Stomach smooth muscle (tissue), 2 donors: Measurements from ENCODE around the gene SLC5A8.

Experiments used
- H3K27ac ChIP-seq: one replicate; pipeline ENCODE4 v1.7.0; 2013; ENCODE audit warnings: mild to moderate bottlenecking, low read length, inconsistent platforms
- H3K27me3 ChIP-seq, 2 donors: one replicate each; pipeline ENCODE4 v1.7.0; 2013; ENCODE audit warnings: low read length in 2 of 2; ENCODE audit not compliant: insufficient read depth in 2 of 2, control insufficient read depth in 1 of 2
- H3K36me3 ChIP-seq, 2 donors: one replicate each; pipeline ENCODE4 v1.7.0; 2013; ENCODE audit warnings: low read length in 2 of 2; ENCODE audit not compliant: control insufficient read depth in 2 of 2, insufficient read depth in 2 of 2
- H3K4me1 ChIP-seq: one replicate; pipeline ENCODE4 v1.7.0; 2013; ENCODE audit warnings: low read length; ENCODE audit not compliant: control insufficient read depth, insufficient read depth
- H3K4me3 ChIP-seq, 2 donors: one replicate each; pipeline ENCODE4 v1.7.0; 2013; ENCODE audit warnings: low read length in 2 of 2
- H3K9ac ChIP-seq, 2 donors: one replicate each; pipeline ENCODE4 v1.7.0; 2013; ENCODE audit warnings: low read length in 2 of 2, mild to moderate bottlenecking in 1 of 2
- H3K9me3 ChIP-seq, 2 donors: one replicate each; pipeline ENCODE4 v1.7.0; 2013; ENCODE audit warnings: low read length in 2 of 2; ENCODE audit not compliant: control insufficient read depth in 2 of 2
- donor health status: healthy.
- donor health status: Pancreatic carcinoma.

Gene SLC5A8

GRCh38 chr12:101209319-101210302, at the start of gene SLC5A8:
TSS of gene SLC5A8 (minus strand) at chr12:101210238. CDS start at chr12:101209848, 390 bp downstream.
- Histone ChIP-seq H3K36me3 (no peaks in the 10 kb centered on the region), H3K9me3 (peaks cover 0 to 3% of the 10 kb centered on the region in 2 donors), H3K4me3 (no peak within 1 kb of the TSS), H3K27me3 (peaks cover 15 to 16% of the 10 kb centered on the region in 2 donors), H3K4me1 (no peaks in the 10 kb centered on the region), H3K27ac (no peak within 1 kb of the TSS), H3K9ac (no peak within 1 kb of the TSS)

- H3K9ac ChIP-seq: no peak overlapping the region
- H3K9me3 ChIP-seq: no peaks in the 10 kb centered on the region
- no peaks in the 10 kb centered on the region for H3K36me3 ChIP-seq
- H3K27me3 ChIP-seq: no peaks in the 10 kb centered on the region
- H3K4me3 ChIP-seq: no peak overlapping the region
- H3K4me1 ChIP-seq: no peaks in the 10 kb centered on the region
- H3K27ac ChIP-seq: no peak overlapping the region
Measured at GRCh38 chr12:101257357-101257756, 47.3 kb upstream of the SLC5A8 start.

- Histone ChIP-seq H3K9me3 (no peaks in the 10 kb centered on the region), H3K4me3 (no peak overlapping the region), H3K27ac (no peak overlapping the region), H3K36me3 (no peaks in the 10 kb centered on the region), H3K9ac (no peak overlapping the region), H3K4me1 (no peaks in the 10 kb centered on the region), H3K27me3 (no peaks in the 10 kb centered on the region)
Measured at GRCh38 chr12:101256266-101256665, 46.2 kb upstream of the SLC5A8 start.

- H3K36me3 ChIP-seq: no peaks in the 10 kb centered on the region
- H3K9me3 ChIP-seq: peaks cover 0 to 5% of the 10 kb centered on the region in 2 donors
- no peak overlapping the region for H3K4me3 ChIP-seq
- H3K27me3 ChIP-seq: no peaks in the 10 kb centered on the region
- H3K4me1 ChIP-seq: no peaks in the 10 kb centered on the region
- H3K27ac ChIP-seq: no peak overlapping the region
- no peak overlapping the region for H3K9ac ChIP-seq
Measured at GRCh38 chr12:101243616-101244015, 33.6 kb upstream of the SLC5A8 start.

GRCh38 chr12:101243074-101243473, 33.0 kb upstream of the SLC5A8 start:
- H3K4me3 ChIP-seq: no peak overlapping the region
- no peak overlapping the region for H3K27ac ChIP-seq
- peaks cover 0 to 5% of the 10 kb centered on the region in 2 donors for H3K9me3 ChIP-seq
- H3K4me1 ChIP-seq: no peaks in the 10 kb centered on the region
- H3K36me3 ChIP-seq: no peaks in the 10 kb centered on the region
- H3K27me3 ChIP-seq: no peaks in the 10 kb centered on the region
- no peak overlapping the region for H3K9ac ChIP-seq

GRCh38 chr12:101238800-101239329, 28.8 kb upstream of the SLC5A8 start:
- no peaks in the 10 kb centered on the region for H3K4me1 ChIP-seq
- no peak overlapping the region for H3K27ac ChIP-seq
- H3K4me3 ChIP-seq: no peak overlapping the region
- no peaks in the 10 kb centered on the region for H3K36me3 ChIP-seq
- H3K27me3 ChIP-seq: no peaks in the 10 kb centered on the region
- peaks cover 0 to 5% of the 10 kb centered on the region in 2 donors for H3K9me3 ChIP-seq
- H3K9ac ChIP-seq: no peak overlapping the region

GRCh38 chr12:101238306-101238705, 28.3 kb upstream of the SLC5A8 start:
- H3K9ac ChIP-seq: no peak overlapping the region
- no peaks in the 10 kb centered on the region for H3K36me3 ChIP-seq
- no peaks in the 10 kb centered on the region for H3K4me1 ChIP-seq
- peaks cover 0 to 5% of the 10 kb centered on the region in 2 donors for H3K9me3 ChIP-seq
- no peak overlapping the region for H3K4me3 ChIP-seq
- H3K27me3 ChIP-seq: no peaks in the 10 kb centered on the region
- no peak overlapping the region for H3K27ac ChIP-seq

GRCh38 chr12:101235686-101236085, 25.6 kb upstream of the SLC5A8 start:
- Histone ChIP-seq H3K9me3 (no peaks in the 10 kb centered on the region), H3K9ac (no peak overlapping the region), H3K36me3 (no peaks in the 10 kb centered on the region)

GRCh38 chr12:101231636-101232035, 21.6 kb upstream of the SLC5A8 start:
- Histone ChIP-seq H3K36me3 (no peaks in the 10 kb centered on the region), H3K9ac (no peak overlapping the region), H3K4me1 (no peaks in the 10 kb centered on the region), H3K4me3 (no peak overlapping the region), H3K27me3 (peaks cover 0 to 2% of the 10 kb centered on the region in 2 donors), H3K9me3 (no peaks in the 10 kb centered on the region), H3K27ac (no peak overlapping the region)

More at GRCh38 chr12:101235686-101236085, 25.6 kb upstream of the SLC5A8 start:
- H3K27me3 ChIP-seq: no peaks in the 10 kb centered on the region
- H3K4me3 ChIP-seq: no peak overlapping the region
- H3K4me1 ChIP-seq: no peaks in the 10 kb centered on the region
- no peak overlapping the region for H3K27ac ChIP-seq

GRCh38 chr12:101230547-101230946, 20.5 kb upstream of the SLC5A8 start:
- H3K4me3 ChIP-seq: no peak overlapping the region
- no peaks in the 10 kb centered on the region for H3K4me1 ChIP-seq
- no peak overlapping the region for H3K27ac ChIP-seq
- no peaks in the 10 kb centered on the region for H3K9me3 ChIP-seq
- H3K9ac ChIP-seq: no peak overlapping the region
- peaks cover 0 to 2% of the 10 kb centered on the region in 2 donors for H3K27me3 ChIP-seq
- no peaks in the 10 kb centered on the region for H3K36me3 ChIP-seq

- Histone ChIP-seq H3K4me3 (no peak overlapping the region), H3K4me1 (no peaks in the 10 kb centered on the region), H3K27me3 (peaks cover 0 to 2% of the 10 kb centered on the region in 2 donors), H3K9ac (no peak overlapping the region), H3K27ac (no peak overlapping the region), H3K36me3 (no peaks in the 10 kb centered on the region), H3K9me3 (no peaks in the 10 kb centered on the region)
Measured at GRCh38 chr12:101229841-101230241, 19.8 kb upstream of the SLC5A8 start.
